ENCODE results near the gene P2RY11.

Gene P2RY11

DNA sequence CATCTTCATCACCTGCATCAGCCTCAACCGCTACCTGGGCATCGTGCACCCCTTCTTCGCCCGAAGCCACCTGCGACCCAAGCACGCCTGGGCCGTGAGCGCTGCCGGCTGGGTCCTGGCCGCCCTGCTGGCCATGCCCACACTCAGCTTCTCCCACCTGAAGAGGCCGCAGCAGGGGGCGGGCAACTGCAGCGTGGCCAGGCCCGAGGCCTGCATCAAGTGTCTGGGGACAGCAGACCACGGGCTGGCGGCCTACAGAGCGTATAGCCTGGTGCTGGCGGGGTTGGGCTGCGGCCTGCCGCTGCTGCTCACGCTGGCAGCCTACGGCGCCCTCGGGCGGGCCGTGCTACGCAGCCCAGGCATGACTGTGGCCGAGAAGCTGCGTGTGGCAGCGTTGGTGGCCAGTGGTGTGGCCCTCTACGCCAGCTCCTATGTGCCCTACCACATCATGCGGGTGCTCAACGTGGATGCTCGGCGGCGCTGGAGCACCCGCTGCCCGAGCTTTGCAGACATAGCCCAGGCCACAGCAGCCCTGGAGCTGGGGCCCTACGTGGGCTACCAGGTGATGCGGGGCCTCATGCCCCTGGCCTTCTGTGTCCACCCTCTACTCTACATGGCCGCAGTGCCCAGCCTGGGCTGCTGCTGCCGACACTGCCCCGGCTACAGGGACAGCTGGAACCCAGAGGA lies 2.6 kb downstream of the P2RY11 start:
- no peak for DNase-seq

DNA sequence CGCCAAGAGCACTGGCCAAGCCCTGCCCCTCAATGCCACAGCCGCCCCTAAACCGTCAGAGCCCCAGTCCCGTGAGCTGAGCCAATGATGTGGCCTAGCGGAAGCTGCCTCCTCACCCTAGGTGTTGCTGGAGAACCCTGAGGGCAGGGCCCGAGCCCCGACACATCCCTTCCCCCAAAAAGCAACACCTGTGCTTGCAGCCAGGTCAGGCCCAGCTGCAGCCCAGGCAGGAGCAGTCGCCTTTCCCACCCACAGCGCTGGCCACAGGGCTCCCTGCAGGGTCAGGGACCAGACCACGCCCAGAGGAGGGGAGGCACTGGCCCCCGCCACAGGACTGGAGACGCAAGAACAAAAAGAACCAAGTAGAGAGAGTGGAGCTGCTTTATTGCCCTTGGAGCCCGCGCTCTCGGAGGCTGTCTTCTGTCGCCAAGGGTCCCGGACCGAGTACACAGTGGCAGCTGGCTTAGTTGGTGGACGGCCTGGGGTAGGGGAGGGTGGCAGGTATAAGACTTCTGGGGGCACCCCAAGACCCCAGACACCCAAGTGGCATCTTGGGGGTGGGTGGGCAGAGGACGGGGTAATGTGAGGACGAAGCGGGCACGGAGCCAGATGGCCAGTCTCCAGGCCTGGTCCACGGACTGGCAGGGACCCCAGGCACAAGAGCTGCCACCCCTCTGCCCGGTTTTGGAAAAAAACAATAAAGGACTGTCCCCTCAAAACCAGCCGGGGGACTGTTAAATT lies 3.3 kb downstream of the P2RY11 start:
- DNase-seq, result no peak

DNA sequence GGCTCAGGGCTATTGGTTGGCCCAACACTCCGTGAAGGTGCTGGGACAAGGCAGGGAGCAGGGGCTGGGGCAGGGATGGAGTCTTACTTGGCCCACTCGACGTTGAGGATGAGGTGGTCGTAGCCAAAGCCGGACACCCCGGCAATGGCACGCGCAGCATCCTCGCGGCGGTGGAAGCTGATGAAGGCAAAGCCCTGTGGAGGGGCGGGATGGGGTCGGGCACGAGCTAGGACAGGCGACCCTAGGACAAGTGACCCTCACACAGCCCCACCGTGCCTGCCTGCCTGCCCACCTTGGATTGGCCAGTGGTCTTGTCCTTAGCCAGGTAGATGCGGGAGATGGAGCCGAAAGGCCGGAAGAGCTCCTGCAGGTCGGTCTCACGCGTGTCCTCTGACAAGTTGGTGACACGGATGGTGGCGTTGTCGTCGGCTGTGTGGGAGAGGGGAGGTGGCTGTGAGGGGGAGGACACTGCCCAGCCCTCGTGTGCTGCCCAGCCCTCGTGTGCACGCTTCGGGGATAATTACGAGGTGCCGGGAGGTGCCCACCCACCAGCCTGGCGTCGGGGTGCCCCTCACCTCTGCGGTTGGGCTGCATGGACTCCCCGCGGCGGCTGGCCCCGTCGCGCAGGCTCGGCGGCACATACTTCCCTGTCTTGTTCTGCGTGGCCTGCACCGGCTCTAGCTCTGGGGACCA lies 4.0 kb downstream of the P2RY11 start:
- DNase-seq, result no peak

DNA sequence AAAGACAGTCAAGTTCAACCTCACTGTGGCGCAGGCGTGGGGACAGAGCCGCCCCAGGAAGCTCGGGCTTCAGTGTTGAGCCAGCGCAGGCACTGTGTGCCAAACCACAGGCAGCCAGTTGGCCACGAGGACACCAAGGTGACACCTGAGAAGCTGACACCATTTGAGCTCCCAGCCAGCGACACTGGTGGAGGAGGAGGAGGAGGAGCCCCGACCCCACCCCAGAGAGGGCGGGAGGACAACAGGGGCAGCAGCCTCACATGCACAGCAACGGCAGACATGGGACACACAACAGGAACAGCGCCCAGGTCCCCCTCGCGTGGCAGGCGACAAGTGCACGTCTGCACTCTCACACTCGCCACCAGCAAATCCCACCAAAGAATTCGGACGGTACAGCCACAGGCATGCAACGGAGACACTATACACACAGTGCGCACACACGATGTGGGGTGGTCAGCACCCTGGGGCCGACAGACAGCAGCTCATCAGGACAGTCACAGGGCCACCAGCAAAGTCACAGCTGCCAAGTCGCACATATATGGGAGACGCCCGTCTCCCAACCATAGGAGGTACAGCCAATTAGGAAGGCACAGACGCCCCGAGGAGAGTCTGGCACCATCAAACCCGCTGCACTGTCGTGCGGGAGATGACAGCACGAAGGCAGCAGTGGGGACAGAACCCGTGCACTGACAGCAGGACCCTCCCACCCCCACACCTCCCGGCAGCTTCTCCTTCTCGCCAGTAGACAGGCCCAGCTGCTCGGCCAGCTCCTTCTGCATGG lies 4.8 kb downstream of the P2RY11 start:
- DNase-seq, result no peak

DNA sequence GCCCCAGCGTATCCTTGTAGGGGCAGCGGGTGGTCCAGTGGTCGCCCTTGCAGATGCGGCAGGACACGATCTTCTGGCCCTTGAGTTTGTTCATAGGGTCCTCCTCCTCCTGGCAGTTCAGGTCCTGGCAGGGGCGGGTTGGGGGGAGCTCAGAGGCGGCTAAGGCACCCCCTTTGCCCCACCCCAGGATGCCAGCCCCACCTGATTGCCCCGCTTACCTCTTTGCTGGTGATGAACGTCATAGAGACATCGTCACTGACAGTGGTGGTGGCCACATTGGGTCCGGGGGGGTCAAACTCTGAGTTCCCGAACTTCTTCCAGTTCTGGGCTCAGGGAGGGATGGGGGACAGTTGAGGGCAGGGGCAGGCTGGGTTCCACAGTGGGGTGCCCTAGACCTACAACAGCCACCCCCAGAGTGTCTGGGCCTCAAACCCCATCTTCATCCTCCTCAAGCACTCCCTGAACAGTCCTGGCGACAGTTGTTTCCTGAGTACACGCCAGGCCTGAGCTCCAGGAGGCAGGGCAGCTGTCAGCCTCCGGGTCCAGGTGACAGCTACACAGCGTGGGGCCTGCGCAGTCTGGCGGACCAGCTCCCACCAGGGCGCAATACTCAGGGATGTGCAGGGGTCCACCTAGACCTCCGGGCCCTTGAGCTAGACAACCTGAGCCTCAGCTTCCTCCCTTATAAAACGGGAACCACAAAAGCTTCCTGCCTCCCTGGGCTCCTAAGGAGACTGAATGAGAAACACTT lies 5.5 kb downstream of the P2RY11 start:
- DNase-seq, result no peak

DNA sequence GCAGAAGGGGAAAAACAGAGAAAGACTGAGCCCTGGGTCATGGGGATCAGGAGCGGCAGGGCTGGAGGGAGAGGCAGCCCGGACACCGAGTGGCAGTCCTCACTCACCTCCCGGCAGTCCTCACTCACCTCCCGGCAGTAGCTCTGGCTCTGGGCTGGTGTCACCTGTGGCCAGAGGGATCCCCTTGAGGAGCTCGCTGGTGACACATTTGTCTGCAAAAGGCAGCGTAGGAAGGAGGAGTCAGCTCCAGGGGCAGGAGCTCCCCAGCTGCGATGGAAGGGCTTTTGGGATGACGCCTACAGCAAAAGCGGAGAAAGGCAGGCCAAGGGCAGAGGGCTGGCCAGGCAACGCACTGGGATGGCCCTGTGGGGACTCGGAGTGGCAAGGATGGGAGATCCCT lies 7.5 kb downstream of the P2RY11 start:
- DNase-seq, result no peak

DNA sequence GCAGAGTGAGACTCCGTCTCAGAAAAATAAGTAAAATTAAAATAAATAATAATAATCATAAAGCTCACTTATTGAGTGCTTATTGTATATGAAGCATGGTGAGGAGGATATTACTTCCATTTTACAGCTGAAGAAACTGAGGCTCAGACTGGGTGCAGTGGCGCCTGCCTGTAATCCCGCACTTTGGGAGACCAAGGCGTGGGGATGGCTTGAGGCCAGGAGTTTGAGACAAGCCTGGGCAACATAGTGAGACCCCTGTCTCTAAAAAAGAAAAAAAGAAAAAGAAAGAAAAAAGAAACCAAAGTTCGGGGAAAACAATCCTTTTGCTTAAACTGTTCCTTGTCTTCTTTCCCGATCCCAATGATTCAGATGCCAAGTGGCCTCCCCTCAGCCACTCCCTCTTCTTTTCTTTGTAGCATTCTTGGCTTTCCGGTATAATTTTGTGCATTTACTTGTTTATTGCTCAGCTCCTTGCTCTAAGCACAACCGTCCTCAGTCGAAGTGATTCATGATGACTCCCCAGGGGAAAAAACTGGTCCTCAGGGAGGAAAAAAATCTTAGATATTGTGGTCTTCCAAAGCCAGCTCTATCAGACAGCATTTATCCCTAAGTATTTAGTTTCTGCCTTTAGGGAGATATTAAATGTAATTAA lies 9.2 kb downstream of the P2RY11 start:
- DNase-seq, result peak; percentile 60

GRCh38 chr19:10122045-10122444 lies 10.6 kb downstream of the P2RY11 start:
- no peak for DNase-seq

- DNase-seq, result no peak
Observed at GRCh38 chr19:10124429-10124828, 12.9 kb downstream of the P2RY11 start.

GRCh38 chr19:10126213-10126639 lies 14.7 kb downstream of the P2RY11 start:
- no peak for DNase-seq

DNA sequence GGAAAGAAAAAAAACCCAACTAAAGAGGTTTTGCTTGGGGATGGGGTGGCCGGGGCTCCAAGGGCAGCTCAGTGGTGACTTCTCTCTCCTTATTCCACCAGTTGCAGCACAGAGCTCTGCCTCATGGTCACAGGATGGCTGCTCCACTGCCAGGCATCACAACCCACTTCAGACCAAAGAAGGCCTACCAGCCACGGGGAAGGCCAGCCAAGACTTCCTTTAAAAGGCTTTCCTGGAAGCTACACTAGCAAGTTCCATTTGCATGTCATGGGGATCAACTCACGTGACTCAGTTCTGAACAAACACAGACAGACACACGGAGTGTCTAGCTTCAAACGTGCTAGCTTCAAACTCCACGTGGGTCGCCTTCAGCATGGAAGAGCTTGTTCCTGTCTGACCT lies 21.4 kb downstream of the P2RY11 start:
- DNase-seq, result no peak

- DNase-seq, result no peak
Observed at GRCh38 chr19:10133596-10133995, 22.1 kb downstream of the P2RY11 start.

- no peak for DNase-seq
Observed at GRCh38 chr19:10134040-10134439, 22.5 kb downstream of the P2RY11 start.

- DNase-seq, result no peak
Observed at GRCh38 chr19:10135551-10136334, 24.2 kb downstream of the P2RY11 start.

DNA sequence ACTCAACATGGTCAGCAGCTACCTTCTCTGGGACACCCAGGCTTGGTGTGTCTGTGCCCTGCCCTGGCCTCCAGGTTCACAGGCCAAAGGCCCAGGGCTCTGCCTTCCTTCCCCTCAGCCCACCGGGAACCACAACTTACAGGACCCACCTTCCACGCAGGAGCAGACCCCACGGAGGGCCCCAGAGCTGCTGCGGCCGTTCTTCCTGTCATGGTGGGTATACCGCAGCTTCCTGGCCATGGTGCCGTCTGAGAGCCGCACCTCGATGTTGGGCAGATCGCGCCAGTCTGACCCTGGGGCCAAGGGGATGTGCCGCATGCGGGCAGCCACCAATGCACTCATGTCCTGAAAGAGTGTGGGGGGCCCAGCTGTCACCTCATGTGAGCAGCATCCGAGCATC lies 25.4 kb downstream of the P2RY11 start:
- no peak for DNase-seq

- DNase-seq, result no peak
Observed at GRCh38 chr19:10137751-10138682, 26.5 kb downstream of the P2RY11 start.

DNA sequence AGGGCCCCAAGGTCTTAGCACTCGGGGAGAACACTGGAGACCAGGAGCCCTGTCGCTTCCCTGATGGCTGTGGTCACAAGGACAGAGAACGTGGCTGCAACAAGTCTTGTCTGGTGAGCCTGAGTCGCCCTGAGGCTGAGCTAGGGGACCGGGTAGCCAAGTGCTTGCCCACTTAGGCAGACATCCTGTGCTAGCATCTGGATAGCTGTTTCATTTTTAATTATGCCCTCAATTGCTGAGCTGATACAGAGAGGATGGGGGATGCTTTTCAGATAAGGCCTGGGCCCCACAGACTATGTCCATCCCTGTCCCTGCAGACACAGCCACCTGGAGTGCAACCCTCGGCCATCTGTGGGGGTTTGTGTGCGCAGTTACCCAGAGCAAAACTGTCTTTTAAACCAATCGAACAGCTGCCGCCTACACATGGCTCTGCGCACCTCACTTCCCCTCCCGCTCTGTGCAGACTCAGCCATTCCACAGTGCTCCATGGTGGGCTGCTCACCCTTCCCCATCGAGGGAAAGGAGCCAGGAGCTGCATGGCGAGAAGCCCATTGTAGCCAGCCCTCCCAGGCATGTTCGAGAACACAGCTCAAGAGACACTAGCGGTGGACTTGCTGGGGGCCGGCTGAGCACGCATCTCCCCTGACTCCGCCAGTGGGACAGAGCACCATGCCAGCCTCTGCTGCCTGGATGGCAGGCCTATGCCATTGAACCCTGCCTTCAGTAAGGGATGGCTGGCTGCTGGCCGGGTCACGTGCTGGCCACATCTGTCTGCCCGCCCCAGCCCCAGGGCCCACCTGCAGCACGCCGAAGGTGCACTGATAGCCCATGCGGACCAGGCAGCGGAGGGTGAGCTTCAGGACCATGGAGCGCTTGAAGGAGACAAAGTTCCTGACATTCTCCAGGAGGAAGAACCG lies 27.6 kb downstream of the P2RY11 start:
- no peak for DNase-seq

- no peak for DNase-seq
Observed at GRCh38 chr19:10139952-10140351, 28.5 kb downstream of the P2RY11 start.

DNA sequence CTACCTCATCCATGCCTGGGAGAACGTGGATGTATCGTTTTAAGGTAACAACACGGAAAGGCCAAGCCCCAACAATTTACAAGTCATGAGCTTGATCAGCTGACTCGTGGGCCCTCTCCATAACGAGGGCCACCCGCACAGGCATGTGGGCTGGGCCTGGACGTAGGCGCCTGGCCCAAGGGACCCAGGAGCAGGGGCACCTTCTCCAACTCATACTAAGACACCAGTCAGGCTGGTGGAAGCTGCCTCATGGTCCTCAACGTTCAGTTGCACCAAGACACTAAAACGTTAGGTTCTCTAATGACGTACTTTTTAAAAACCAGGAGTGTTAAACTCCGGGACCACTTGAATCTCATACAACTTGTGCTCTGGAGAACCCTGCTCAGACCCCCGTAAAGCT lies 30.0 kb downstream of the P2RY11 start:
- no peak for DNase-seq
